ENCODE results near the gene MDFIC.

GRCh38 chr7:115047958-115048720, 126.2 kb downstream of the MDFIC start:
- TF ChIP-seq CTCF (conservative IDR thresholded peaks at IDR 0.05; ENCODE audit: low read length) (no peak), EZH2phosphoT487 (IDR thresholded peaks at IDR 0.05; ENCODE audit: borderline replicate concordance) (no peak)

Measured in Loucy (cell line).